GM21786 (cell line): ENCODE results near the gene SHISA7.
A peak's percentile ranks its signal among the peaks of the same experiment; 100 is the strongest.

ENCODE experiments used
- ATAC-seq: cut with Tn5 transposase; IDR thresholded peaks from one replicate; pipeline ENCODE4 v1.9.1; 2021; ENCODE audit not compliant: unreplicated experiment

SHISA7 gene

GRCh38 chr19:55391191-55391670 is 51.9 kb downstream of the SHISA7 start:
- ATAC-seq: no peak

GRCh38 chr19:55390461-55390880 is 52.6 kb downstream of the SHISA7 start:
- ATAC-seq: no peak

- ATAC-seq: no peak
Observed at GRCh38 chr19:55389386-55390317, 53.4 kb downstream of the SHISA7 start.

GRCh38 chr19:55387736-55388497 is 55.2 kb downstream of the SHISA7 start:
- ATAC-seq: no peak

GRCh38 chr19:55386493-55386971 is 56.6 kb downstream of the SHISA7 start:
- ATAC-seq: no peak

- ATAC-seq: peak; percentile 61
Observed at GRCh38 chr19:55385724-55386492, 57.2 kb downstream of the SHISA7 start, which contains the start of gene RPL28. Gene RPL28 (plus strand): TSS chr19:55385932. CDS start chr19:55386358, 426 bp downstream.

GRCh38 chr19:55384920-55385723 is 58.0 kb downstream of the SHISA7 start:
- peak; percentile 56 for ATAC-seq

GRCh38 chr19:55384131-55384919 is 58.8 kb downstream of the SHISA7 start, which contains the start of gene TMEM238:
Gene TMEM238 (minus strand): TSS chr19:55384292. CDS start chr19:55384259, 33 bp downstream.
- no peak for ATAC-seq

GRCh38 chr19:55383279-55384130 is 59.6 kb downstream of the SHISA7 start:
- no peak for ATAC-seq

GRCh38 chr19:55382522-55383054 is 60.5 kb downstream of the SHISA7 start:
- ATAC-seq: no peak

- ATAC-seq: no peak
Observed at GRCh38 chr19:55382013-55382412, 61.1 kb downstream of the SHISA7 start.

- no peak for ATAC-seq
Observed at GRCh38 chr19:55379174-55379573, 63.9 kb downstream of the SHISA7 start.
